DND-41 (cell line): ENCODE data around the gene TUBG1.

Source experiments
- CTCF ChIP-seq: IDR thresholded peaks from 2 replicates; pipeline ENCODE4 v1.5.1; 2012; ENCODE audit warnings: borderline replicate concordance, low read length, moderate library complexity, mild to moderate bottlenecking; ENCODE audit not compliant: poor library complexity, severe bottlenecking; ENCODE audit errors: extremely low read depth
- EZH2 ChIP-seq: IDR thresholded peaks from 3 replicates; pipeline ENCODE4 v1.6.1; 2012; ENCODE audit warnings: borderline replicate concordance, low read depth, mild to moderate bottlenecking, moderate library complexity, low read length, inconsistent platforms; ENCODE audit not compliant: severe bottlenecking

DNA sequence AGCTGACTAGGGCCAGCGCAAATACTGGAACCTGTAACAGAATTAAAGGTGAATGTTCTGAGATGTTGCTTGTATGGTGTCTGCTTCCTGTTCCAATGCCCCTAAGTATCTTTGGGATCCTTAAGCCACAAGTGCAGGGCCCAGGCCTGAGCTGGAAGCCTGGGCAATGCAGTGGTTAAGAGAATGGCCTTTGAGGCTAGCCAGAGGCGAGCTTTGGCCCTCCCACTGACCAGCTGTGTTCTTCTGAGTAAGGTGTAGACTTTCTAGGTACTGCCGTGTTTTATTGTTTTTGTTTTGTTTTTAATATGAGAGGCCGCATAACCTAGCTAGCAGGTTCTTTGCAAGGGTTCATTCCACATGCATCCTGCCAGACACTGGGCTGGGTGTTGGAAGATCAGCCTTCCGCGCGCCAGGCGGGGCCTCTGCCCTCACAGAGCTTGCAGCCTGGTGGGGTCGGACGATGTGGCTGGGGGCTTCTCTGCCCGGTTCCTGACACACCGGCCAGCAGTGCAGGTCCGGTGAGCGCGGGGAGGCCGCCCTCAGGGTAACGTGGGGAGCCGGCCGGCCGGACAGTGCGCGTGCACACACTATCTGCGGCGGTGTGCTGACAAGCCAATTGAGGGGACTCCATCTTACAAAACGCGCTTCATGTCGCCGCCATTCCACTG is 43.1 kb upstream of the TUBG1 start:
- no peak for TF ChIP-seq CTCF
- TF ChIP-seq EZH2: no peak
